Transverse colon (tissue), 4 donors: ENCODE data around the gene TRAF3IP3. TPM values are rescaled to one million over a fixed set of nuclear protein-coding genes. Genes with fewer than 3 reads are reported as not detected.

Experiments used
- DNase-seq: peaks from one replicate; pipeline ENCODE4 v3.0.0-alpha.2; 2019
- H3K27ac ChIP-seq, 4 donors: fragments of 200-600 bp; sonication (generic); 2 replicates each; pipeline ENCODE4 v1.5.1; 2016 to 2018; ENCODE audit warnings: inconsistent platforms in 4 of 4
- H3K27me3 ChIP-seq: fragments of 200-600 bp; sonication (generic); 2 replicates; pipeline ENCODE4 v1.5.1; 2017; ENCODE audit warnings: inconsistent platforms
- H3K36me3 ChIP-seq, 4 donors: fragments of 200-600 bp; sonication (generic); 2 replicates each; pipeline ENCODE4 v1.5.1; 2017 to 2019; ENCODE audit warnings: inconsistent platforms in 4 of 4
- H3K4me1 ChIP-seq, 4 donors: fragments of 200-600 bp; sonication (generic); 2 replicates each; pipeline ENCODE4 v1.5.1; 2017 to 2020; ENCODE audit warnings: inconsistent platforms in 4 of 4
- H3K4me3 ChIP-seq, 4 donors: fragments of 200-600 bp; sonication (generic); 1 replicate in 1 of 4; 2 replicates in 3 of 4; pipeline versions ENCODE4 v1.5.1 to v1.6.1; 2017 to 2019; ENCODE audit warnings: inconsistent platforms in 4 of 4
- H3K9me3 ChIP-seq, 2 donors: fragments of 200-600 bp; sonication (generic); 2 replicates each; pipeline ENCODE4 v1.5.1; 2017 to 2019; ENCODE audit warnings: inconsistent platforms in 2 of 2
- EP300 ChIP-seq: sonication (generic); formaldehyde crosslinking; IDR thresholded peaks from one replicate; pipeline ENCODE4 v1.6.1; 2017; ENCODE audit warnings: antibody characterized with exemption, low read depth
- POLR2A ChIP-seq: fragments of 450-650 bp; IDR thresholded peaks from one replicate; pipeline ENCODE4 v1.6.1; 2016; ENCODE audit warnings: antibody characterized with exemption, mild to moderate bottlenecking, moderate library complexity
- POLR2AphosphoS5 ChIP-seq, 3 donors: sonication (generic); formaldehyde crosslinking; IDR thresholded peaks; one replicate each; pipeline ENCODE4 v1.6.1; 2016; ENCODE audit warnings: antibody characterized with exemption in 3 of 3
- whole genome bisulfite sequencing, 2 donors: methylation state at CpG; one replicate each; pipeline ENCODE4 v1.1.5; 2018; ENCODE audit warnings: low coverage in 1 of 2; 5-methylcytosine and 5-hydroxymethylcytosine counted together
- in situ Hi-C, 4 donors: fragments of 200-750 bp; cut with MboI; loops; one replicate each; pipeline versions ENCODE4 v1.15.0 to v1.15.1; 2017; ENCODE audit warnings: low sequenced_read_pairs in 3 of 4, low pct_ligation_motif_present in 1 of 4, low pct_unique_long_range_greater_than_20kb in 1 of 4
- intact Hi-C: fragments of 100-400 bp; cut with DNase I; formaldehyde crosslinking; loops from one replicate; pipeline ENCODE4 v1.15.1; 2023; ENCODE audit warnings: low total_unique reads
- total RNA-seq, 4 donors: library from RNA; depleted of rRNA; stranded (reverse); fragments of >200 nt; gene quantifications; one replicate each; pipeline ENCODE4 v1.1.0, GENCODE V29; 2016
- TF ChIP-seq, protein P1 (sequence below), 5 experiments: fragments of 200-600 bp in 3 of 5; fragments of 450-650 bp in 2 of 5; sonication (generic) in 3 of 5; IDR thresholded peaks; 1 replicate in 2 of 5; 2 replicates in 3 of 5; pipeline ENCODE4 v1.5.1; 2016 to 2017; ENCODE audit warnings: antibody characterized with exemption in 5 of 5, inconsistent platforms in 3 of 5, mild to moderate bottlenecking in 2 of 5, moderate library complexity in 1 of 5

Gene TRAF3IP3
- total RNA-seq, 4 donors from 2014 or later: 2.3 to 17.6 (median 6.8) TPM

DNA sequence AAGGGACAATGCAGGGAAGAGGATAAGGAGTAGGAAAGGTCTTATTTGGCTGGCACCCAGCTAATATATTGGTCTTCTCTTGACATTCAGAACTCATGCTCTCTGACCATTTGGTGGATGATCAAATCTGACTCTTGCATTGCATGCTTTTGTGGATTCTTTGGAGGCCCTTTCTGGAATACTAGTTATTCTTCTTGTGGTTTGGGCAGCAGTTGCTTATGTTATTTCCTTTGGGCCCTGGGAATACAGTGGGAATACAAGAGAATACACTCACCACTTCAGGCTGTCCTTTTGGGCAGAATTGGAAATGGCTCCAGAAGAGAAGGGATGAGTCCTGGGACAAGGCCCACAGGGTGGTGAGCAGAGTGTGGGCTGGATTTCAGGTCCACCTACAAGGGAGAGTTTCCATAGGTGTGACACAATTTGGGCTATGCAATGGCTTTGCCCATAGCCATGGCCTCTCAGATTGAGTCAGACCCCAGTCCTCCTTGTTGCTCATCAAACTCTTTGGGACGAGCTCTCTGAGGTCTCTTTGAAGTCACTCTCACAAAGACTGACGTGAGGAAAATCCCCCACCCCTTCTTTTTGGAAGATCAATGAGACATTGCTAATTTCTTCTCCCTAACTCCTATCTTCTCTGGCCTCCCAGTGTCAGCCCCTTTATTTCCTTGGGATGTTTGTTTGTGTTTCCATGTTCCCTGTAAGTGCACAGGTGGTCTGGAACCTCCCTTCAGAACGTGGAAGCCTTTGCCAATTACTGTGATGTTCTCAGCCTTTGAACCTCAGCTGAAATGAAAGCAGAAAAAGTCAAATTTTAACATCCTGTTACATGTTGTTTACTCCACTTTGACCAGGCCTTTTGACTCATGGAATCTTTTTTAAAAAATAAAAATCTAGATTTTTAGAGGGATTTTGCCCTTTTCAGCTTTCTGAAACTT, 31.8 kb upstream of the TRAF3IP3 start:
- 62 to 74% methylated on average over 3 of the region's 3 CpGs for WGBS, 2 donors
- Histone ChIP-seq H3K27ac (no peak overlapping the region), H3K27me3 (no peaks in the 10 kb centered on the region), H3K4me1 (no peaks in the 10 kb centered on the region), H3K4me3 (no peak overlapping the region), H3K9me3 (no peaks in the 10 kb centered on the region), H3K36me3 (no peaks in the 10 kb centered on the region)
- intact Hi-C loops (no loop called here), in situ Hi-C loops (no loop called here)
- DNase-seq: no peak
- TF ChIP-seq POLR2A (no peak), EP300 (no peak), POLR2AphosphoS5 (IDR thresholded peaks at IDR 0.05) (no peak)
- TF ChIP-seq, protein P1, sequence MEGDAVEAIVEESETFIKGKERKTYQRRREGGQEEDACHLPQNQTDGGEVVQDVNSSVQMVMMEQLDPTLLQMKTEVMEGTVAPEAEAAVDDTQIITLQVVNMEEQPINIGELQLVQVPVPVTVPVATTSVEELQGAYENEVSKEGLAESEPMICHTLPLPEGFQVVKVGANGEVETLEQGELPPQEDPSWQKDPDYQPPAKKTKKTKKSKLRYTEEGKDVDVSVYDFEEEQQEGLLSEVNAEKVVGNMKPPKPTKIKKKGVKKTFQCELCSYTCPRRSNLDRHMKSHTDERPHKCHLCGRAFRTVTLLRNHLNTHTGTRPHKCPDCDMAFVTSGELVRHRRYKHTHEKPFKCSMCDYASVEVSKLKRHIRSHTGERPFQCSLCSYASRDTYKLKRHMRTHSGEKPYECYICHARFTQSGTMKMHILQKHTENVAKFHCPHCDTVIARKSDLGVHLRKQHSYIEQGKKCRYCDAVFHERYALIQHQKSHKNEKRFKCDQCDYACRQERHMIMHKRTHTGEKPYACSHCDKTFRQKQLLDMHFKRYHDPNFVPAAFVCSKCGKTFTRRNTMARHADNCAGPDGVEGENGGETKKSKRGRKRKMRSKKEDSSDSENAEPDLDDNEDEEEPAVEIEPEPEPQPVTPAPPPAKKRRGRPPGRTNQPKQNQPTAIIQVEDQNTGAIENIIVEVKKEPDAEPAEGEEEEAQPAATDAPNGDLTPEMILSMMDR (IDR thresholded peaks at IDR 0.05): no peak

DNA sequence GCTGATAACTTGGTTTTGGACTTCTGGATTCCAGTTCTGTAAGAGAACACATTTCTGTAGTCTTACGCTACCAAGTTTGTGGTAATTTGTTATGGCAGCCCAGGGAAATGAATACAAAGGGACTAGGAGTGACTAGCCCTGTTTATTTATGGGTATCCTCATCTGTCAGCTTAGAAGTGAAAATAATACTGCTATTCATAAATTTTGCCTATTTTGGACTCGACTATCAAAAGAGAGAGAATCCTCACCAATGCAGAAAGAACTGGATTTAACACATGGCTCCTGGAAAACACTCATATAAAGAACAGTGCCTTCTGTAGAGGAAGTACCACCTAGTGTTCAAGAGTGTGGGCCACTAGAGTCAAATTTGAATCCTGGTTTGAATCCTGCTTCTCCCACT, 28.6 kb upstream of the TRAF3IP3 start:
- intact Hi-C loops (no loop called here), in situ Hi-C loops (no loop called here)
- H3K36me3 ChIP-seq: no peaks in the 10 kb centered on the region
- H3K27me3 ChIP-seq: no peaks in the 10 kb centered on the region
- H3K4me3 ChIP-seq: no peak overlapping the region
- TF ChIP-seq EP300 (no peak), POLR2AphosphoS5 (IDR thresholded peaks at IDR 0.05) (no peak), POLR2A (no peak)
- TF ChIP-seq, protein P1 (IDR thresholded peaks at IDR 0.05): no peak
- H3K4me1 ChIP-seq: no peaks in the 10 kb centered on the region
- DNase-seq: no peak
- H3K27ac ChIP-seq: no peak overlapping the region
- no peaks in the 10 kb centered on the region for H3K9me3 ChIP-seq
- WGBS, 2 donors: 77 to 83% methylated on average over 2 of the region's 2 CpGs

DNA sequence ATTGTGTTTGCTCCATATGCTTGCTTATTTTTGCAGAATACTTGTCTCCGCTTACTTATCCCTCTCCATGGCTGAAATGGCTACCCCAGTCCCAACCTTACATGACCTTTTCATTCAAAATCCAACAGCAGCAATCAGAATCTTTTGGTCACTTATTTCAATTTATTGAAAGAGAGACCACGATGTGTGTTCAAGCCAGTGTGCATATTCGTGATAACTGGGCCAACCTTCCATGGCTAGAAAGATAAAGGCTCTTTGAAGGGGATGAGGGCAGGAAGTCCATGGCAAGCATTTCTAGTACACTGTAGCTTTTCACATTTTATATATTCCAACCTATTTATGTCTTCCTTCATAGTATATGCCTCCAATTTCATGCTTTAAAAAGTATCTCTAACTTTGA, 28.1 kb upstream of the TRAF3IP3 start:
- H3K4me1 ChIP-seq: no peaks in the 10 kb centered on the region
- H3K27ac ChIP-seq: no peak overlapping the region
- H3K9me3 ChIP-seq: no peaks in the 10 kb centered on the region
- 86 to 94% methylated on average over 3 of the region's 3 CpGs for WGBS, 2 donors
- intact Hi-C loops: no loop called here
- no peak overlapping the region for H3K4me3 ChIP-seq
- H3K36me3 ChIP-seq: no peaks in the 10 kb centered on the region
- H3K27me3 ChIP-seq: no peaks in the 10 kb centered on the region
- in situ Hi-C loops: no loop called here
- no peak for DNase-seq
- TF ChIP-seq POLR2AphosphoS5 (IDR thresholded peaks at IDR 0.05) (no peak), POLR2A (no peak), EP300 (no peak)
- TF ChIP-seq, protein P1 (IDR thresholded peaks at IDR 0.05): no peak

- Histone ChIP-seq H3K4me1 (no peaks in the 10 kb centered on the region), H3K4me3 (no peak overlapping the region), H3K27ac (no peak overlapping the region), H3K27me3 (no peaks in the 10 kb centered on the region), H3K36me3 (no peaks in the 10 kb centered on the region), H3K9me3 (no peaks in the 10 kb centered on the region)
- DNase-seq: no peak
- in situ Hi-C loops: no loop called here
- intact Hi-C loops: no loop called here
- 20 to 100% methylated on average over 1 of the region's 1 CpG for WGBS, 2 donors
- TF ChIP-seq EP300: no peak
- no peak for TF ChIP-seq POLR2A
- no peak for TF ChIP-seq POLR2AphosphoS5 (IDR thresholded peaks at IDR 0.05)
- TF ChIP-seq, protein P1 (IDR thresholded peaks at IDR 0.05): no peak
Observed at GRCh38 chr1:209728466-209728865, 27.4 kb upstream of the TRAF3IP3 start.
